Prostate gland (tissue), 2 donors: Measurements from ENCODE around the gene ELF2.

Experiments used
- POLR2AphosphoS5 ChIP-seq: sonication (generic); formaldehyde crosslinking; IDR thresholded peaks from one replicate; pipeline ENCODE4 v1.6.1; 2017; ENCODE audit warnings: antibody characterized with exemption
- TF ChIP-seq, protein P1 (sequence below), 4 experiments: fragments of 200-600 bp in 2 of 4; fragments of 450-650 bp in 2 of 4; sonication (generic) in 2 of 4; IDR thresholded peaks; 1 replicate in 3 of 4; 2 replicates in 1 of 4; pipeline ENCODE4 v1.5.1; 2016 to 2019; ENCODE audit warnings: antibody characterized with exemption in 4 of 4, mild to moderate bottlenecking in 2 of 4, moderate library complexity in 2 of 4

DNA sequence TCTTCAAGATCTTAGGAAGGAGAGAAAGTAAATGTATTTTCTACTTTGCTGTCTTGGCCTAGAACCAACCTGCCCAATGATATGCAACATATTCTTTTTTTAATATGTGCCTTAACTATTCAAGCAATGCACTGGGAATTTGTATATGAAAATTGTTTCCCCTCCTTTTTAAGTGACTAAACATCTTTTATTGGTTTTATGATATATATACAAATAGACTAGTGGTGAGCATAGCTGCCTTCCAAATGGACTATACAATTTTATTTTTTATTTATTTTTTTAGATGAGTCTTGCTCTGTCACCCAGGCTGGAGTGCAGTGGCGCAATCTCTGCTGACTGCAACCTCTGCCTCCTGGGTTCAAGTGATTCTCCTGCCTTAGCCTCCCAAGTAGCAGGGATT is 151.2 kb downstream of the ELF2 start:
- TF ChIP-seq, protein P1, sequence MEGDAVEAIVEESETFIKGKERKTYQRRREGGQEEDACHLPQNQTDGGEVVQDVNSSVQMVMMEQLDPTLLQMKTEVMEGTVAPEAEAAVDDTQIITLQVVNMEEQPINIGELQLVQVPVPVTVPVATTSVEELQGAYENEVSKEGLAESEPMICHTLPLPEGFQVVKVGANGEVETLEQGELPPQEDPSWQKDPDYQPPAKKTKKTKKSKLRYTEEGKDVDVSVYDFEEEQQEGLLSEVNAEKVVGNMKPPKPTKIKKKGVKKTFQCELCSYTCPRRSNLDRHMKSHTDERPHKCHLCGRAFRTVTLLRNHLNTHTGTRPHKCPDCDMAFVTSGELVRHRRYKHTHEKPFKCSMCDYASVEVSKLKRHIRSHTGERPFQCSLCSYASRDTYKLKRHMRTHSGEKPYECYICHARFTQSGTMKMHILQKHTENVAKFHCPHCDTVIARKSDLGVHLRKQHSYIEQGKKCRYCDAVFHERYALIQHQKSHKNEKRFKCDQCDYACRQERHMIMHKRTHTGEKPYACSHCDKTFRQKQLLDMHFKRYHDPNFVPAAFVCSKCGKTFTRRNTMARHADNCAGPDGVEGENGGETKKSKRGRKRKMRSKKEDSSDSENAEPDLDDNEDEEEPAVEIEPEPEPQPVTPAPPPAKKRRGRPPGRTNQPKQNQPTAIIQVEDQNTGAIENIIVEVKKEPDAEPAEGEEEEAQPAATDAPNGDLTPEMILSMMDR (IDR thresholded peaks at IDR 0.05) = no peak
- no peak for TF ChIP-seq POLR2AphosphoS5
